Thymus (tissue), 11 donors: ENCODE data around the gene SLC17A6. TPM values are rescaled to one million over a fixed set of nuclear protein-coding genes. Genes with fewer than 3 reads are reported as not detected.

Source experiments
- DNase-seq, 9 donors: peaks; one replicate each; pipeline ENCODE4 v3.0.0-alpha.2; 2013; ENCODE audit warnings: low spot score in 9 of 9, low read depth in 6 of 9, missing footprints in 1 of 9
- H3K27ac ChIP-seq, 2 donors: one replicate each; pipeline ENCODE4 v1.5.1; 2013; ENCODE audit warnings: control low read depth in 1 of 2, low read depth in 1 of 2, low read length in 1 of 2, mild to moderate bottlenecking in 1 of 2, moderate library complexity in 1 of 2
- H3K27me3 ChIP-seq, 2 donors: one replicate each; pipeline ENCODE4 v1.5.1; 2013; ENCODE audit warnings: low read length in 1 of 2; ENCODE audit not compliant: control insufficient read depth in 2 of 2, insufficient read depth in 1 of 2
- H3K36me3 ChIP-seq, 2 donors: one replicate each; pipeline ENCODE4 v1.5.1; 2013; ENCODE audit warnings: low read length in 1 of 2, mild to moderate bottlenecking in 1 of 2, moderate library complexity in 1 of 2; ENCODE audit not compliant: control insufficient read depth in 2 of 2, insufficient read depth in 2 of 2
- H3K4me1 ChIP-seq, 2 donors: one replicate each; pipeline ENCODE4 v1.5.1; 2013; ENCODE audit warnings: low read length in 2 of 2; ENCODE audit not compliant: control insufficient read depth in 2 of 2, insufficient read depth in 2 of 2
- H3K4me3 ChIP-seq, 2 donors: one replicate each; pipeline ENCODE4 v1.5.1; 2013; ENCODE audit warnings: low read length in 2 of 2, control low read depth in 1 of 2, mild to moderate bottlenecking in 1 of 2
- H3K9me3 ChIP-seq, 2 donors: one replicate each; pipeline ENCODE4 v1.5.1; 2013; ENCODE audit warnings: low read length in 1 of 2, mild to moderate bottlenecking in 1 of 2; ENCODE audit not compliant: control insufficient read depth in 2 of 2, insufficient read depth in 1 of 2
- WGBS: extraction: QIAGEN DNeasy Blood & Tissue Kit; methylation state at CpG from one replicate; pipeline ENCODE4 v1.1.7; 2013; 5-methylcytosine and 5-hydroxymethylcytosine counted together
- polyA plus RNA-seq: library from polyadenylated mRNA; stranded (reverse); fragments of 200-250 nt; gene quantifications from one replicate; pipeline ENCODE4 v1.2.3, GENCODE V29; 2013
- total RNA-seq: library from RNA; stranded (reverse); fragments of 120-200 nt; gene quantifications from one replicate; pipeline ENCODE4 v1.2.4, GENCODE V29; 2013
- donor health status: healthy.

The SLC17A6 gene
- total and polyA plus RNA-seq, 2 donors, result under 0.01 to 0.07 TPM

GRCh38 chr11:22340701-22341587, 2.8 kb downstream of the SLC17A6 start:
- no peak overlapping the region for H3K27ac ChIP-seq
- H3K4me1 ChIP-seq, result no peaks in the 10 kb centered on the region
- peaks cover 52 to 78% of the 10 kb centered on the region in 2 donors for H3K27me3 ChIP-seq
- H3K9me3 ChIP-seq, result peaks cover 0 to 1% of the 10 kb centered on the region in 2 donors
- no peaks in the 10 kb centered on the region for H3K36me3 ChIP-seq
- no peak for DNase-seq
- no peak overlapping the region for H3K4me3 ChIP-seq
- WGBS, result 10% methylated on average over 40 of the region's 40 CpGs

- H3K9me3 ChIP-seq, result peaks cover 0 to 1% of the 10 kb centered on the region in 2 donors
- no peak overlapping the region for H3K27ac ChIP-seq
- H3K4me1 ChIP-seq, result no peaks in the 10 kb centered on the region
- no peak overlapping the region for H3K4me3 ChIP-seq
- H3K36me3 ChIP-seq, result no peaks in the 10 kb centered on the region
- 11% methylated on average over 23 of the region's 23 CpGs for WGBS
- peaks cover 52 to 78% of the 10 kb centered on the region in 2 donors for H3K27me3 ChIP-seq
- DNase-seq, result no peak
Measured at GRCh38 chr11:22341588-22341931, 3.4 kb downstream of the SLC17A6 start.

GRCh38 chr11:22342211-22343031, 4.2 kb downstream of the SLC17A6 start:
- Histone ChIP-seq H3K27me3 (peaks cover 49 to 76% of the 10 kb centered on the region in 2 donors), H3K27ac (no peak overlapping the region), H3K4me1 (no peaks in the 10 kb centered on the region), H3K4me3 (no peak overlapping the region), H3K36me3 (no peaks in the 10 kb centered on the region), H3K9me3 (peaks cover 0 to 1% of the 10 kb centered on the region in 2 donors)
- DNase-seq, result no peak
- 11% methylated on average over 25 of the region's 25 CpGs for WGBS

GRCh38 chr11:22343032-22343324, 4.8 kb downstream of the SLC17A6 start:
- peaks cover 47 to 71% of the 10 kb centered on the region in 2 donors for H3K27me3 ChIP-seq
- peaks cover 0 to 1% of the 10 kb centered on the region in 2 donors for H3K9me3 ChIP-seq
- H3K4me1 ChIP-seq, result no peaks in the 10 kb centered on the region
- H3K36me3 ChIP-seq, result no peaks in the 10 kb centered on the region
- H3K27ac ChIP-seq, result no peak overlapping the region
- no peak for DNase-seq
- H3K4me3 ChIP-seq, result no peak overlapping the region
- WGBS, result 5% methylated on average over 6 of the region's 6 CpGs

GRCh38 chr11:22343371-22344032, 5.3 kb downstream of the SLC17A6 start:
- Histone ChIP-seq H3K4me1 (no peaks in the 10 kb centered on the region), H3K4me3 (no peak overlapping the region), H3K36me3 (no peaks in the 10 kb centered on the region), H3K27me3 (peaks cover 43 to 66% of the 10 kb centered on the region in 2 donors), H3K9me3 (peaks cover 0 to 1% of the 10 kb centered on the region in 2 donors), H3K27ac (no peak overlapping the region)
- 5% methylated on average over 34 of the region's 34 CpGs for WGBS
- no peak for DNase-seq

- no peak for DNase-seq
- no peak overlapping the region for H3K27ac ChIP-seq
- H3K4me1 ChIP-seq, result no peaks in the 10 kb centered on the region
- WGBS, result 13% methylated on average over 3 of the region's 3 CpGs
- H3K27me3 ChIP-seq, result peaks cover 43 to 62% of the 10 kb centered on the region in 2 donors
- no peak overlapping the region for H3K4me3 ChIP-seq
- no peaks in the 10 kb centered on the region for H3K36me3 ChIP-seq
- peaks cover 0 to 1% of the 10 kb centered on the region in 2 donors for H3K9me3 ChIP-seq
Measured at GRCh38 chr11:22344081-22344480, 5.9 kb downstream of the SLC17A6 start.

GRCh38 chr11:22346282-22346681, 8.1 kb downstream of the SLC17A6 start:
- H3K4me1 ChIP-seq, result no peaks in the 10 kb centered on the region
- DNase-seq, result no peak
- H3K36me3 ChIP-seq, result no peaks in the 10 kb centered on the region
- H3K4me3 ChIP-seq, result no peak overlapping the region
- peaks cover 25 to 40% of the 10 kb centered on the region in 2 donors for H3K27me3 ChIP-seq
- H3K27ac ChIP-seq, result no peak overlapping the region
- peaks cover 0 to 1% of the 10 kb centered on the region in 2 donors for H3K9me3 ChIP-seq

- no peak for DNase-seq
- Histone ChIP-seq H3K9me3 (peaks cover 0 to 1% of the 10 kb centered on the region in 2 donors), H3K27me3 (peaks cover 11 to 23% of the 10 kb centered on the region in 2 donors), H3K4me3 (no peak overlapping the region), H3K27ac (no peak overlapping the region), H3K4me1 (no peaks in the 10 kb centered on the region), H3K36me3 (no peaks in the 10 kb centered on the region)
- WGBS, result 88% methylated on average over 4 of the region's 4 CpGs
Measured at GRCh38 chr11:22347857-22348487, 9.8 kb downstream of the SLC17A6 start.
